ENCODE data around the gene MRGPRX3.
"Not testable (repeated sequence)": the region's sequence is repeated elsewhere in the genome, so short reads cannot be mapped to it uniquely, and the experiment has no call there.

Gene MRGPRX3

DNA sequence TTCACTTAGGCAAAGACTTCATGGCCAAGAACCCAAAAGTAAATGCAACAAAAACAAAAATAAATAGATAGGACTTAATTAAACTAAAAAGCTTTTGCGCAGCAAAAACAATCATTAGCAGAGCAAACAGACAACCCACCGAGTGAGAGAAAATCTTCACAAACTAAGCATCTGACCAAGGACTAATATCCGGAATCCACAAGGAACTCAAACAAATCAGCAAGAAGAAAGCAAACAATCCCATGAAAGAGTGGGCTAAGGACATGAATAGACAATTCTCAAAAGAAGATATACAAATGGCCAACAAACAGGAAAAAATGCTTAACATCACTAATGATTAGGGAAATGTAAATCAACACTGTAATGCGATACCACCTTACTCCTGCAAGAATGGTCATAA is 1.3 kb upstream of the MRGPRX3 start:
- ATAC-seq (replicated peaks); DNase-seq; H3K4me3 Mint-ChIP-seq; H3K9me3 Mint-ChIP-seq; H3K27ac Mint-ChIP-seq; H3K36me3 Mint-ChIP-seq; H3K4me1 Mint-ChIP-seq: not testable (repeated sequence)
- H3K27me3 Mint-ChIP-seq, result peaks cover 40 to 74% of the 10 kb centered on the region in 2 donors

DNA sequence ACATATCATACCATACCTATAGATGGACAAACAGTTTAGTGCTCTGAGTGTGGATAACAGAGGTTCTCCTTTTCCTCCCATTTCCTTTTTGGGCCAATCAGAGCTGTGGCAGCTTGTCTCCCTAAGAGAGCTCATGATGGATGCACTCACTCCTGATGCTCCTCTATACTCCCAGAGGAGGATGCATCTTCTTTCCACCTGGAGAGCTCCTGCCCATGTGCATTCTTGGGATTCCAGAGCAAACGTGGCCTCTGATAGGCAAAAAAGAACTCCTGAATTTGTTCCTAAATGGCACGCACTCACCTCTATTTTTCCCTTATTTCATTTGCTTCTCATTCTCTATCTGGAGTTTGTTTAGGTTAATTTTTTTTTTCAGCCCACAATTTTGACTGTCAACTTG is 2.9 kb downstream of the MRGPRX3 start:
- no peak for ATAC-seq (replicated peaks)
- H3K27me3 Mint-ChIP-seq, result peaks cover 26 to 61% of the 10 kb centered on the region in 2 donors

DNA sequence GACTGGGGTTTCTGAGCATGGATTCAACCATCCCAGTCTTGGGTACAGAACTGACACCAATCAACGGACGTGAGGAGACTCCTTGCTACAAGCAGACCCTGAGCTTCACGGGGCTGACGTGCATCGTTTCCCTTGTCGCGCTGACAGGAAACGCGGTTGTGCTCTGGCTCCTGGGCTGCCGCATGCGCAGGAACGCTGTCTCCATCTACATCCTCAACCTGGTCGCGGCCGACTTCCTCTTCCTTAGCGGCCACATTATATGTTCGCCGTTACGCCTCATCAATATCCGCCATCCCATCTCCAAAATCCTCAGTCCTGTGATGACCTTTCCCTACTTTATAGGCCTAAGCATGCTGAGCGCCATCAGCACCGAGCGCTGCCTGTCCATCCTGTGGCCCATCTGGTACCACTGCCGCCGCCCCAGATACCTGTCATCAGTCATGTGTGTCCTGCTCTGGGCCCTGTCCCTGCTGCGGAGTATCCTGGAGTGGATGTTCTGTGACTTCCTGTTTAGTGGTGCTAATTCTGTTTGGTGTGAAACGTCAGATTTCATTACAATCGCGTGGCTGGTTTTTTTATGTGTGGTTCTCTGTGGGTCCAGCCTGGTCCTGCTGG is 4.9 kb downstream of the MRGPRX3 start:
- Mint-ChIP-seq H3K27ac (no peak overlapping the region), H3K4me3 (no peak overlapping the region)

More for the DNA sequence above, 2.9 kb downstream of the MRGPRX3 start:
- Mint-ChIP-seq H3K4me1 (no peaks in the 10 kb centered on the region), H3K27ac (no peak overlapping the region), H3K36me3 (no peaks in the 10 kb centered on the region), H3K9me3 (peaks cover 0 to 1% of the 10 kb centered on the region in 2 donors), H3K4me3 (no peak overlapping the region)
- DNase-seq, result no peak

DNA sequence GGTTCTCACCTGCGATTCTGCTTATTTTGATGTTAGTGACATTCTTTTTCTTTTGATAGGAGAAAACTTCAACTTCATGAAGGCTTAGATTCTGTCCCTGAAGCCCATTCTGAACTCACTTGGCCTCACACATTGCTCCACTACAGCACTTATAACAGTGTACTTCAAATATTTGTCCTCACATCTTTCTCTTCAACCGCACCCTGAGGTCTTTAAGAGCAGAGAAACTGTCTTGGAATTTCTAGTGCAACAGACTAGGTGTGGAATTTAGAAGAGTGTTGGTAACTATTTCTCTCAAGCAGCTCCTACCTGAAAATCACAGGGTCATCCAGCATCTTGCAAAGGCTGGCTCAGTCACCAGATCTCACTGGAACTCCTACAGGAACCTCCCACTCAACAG is 7.8 kb downstream of the MRGPRX3 start:
- Mint-ChIP-seq H3K27me3 (peaks cover 39 to 60% of the 10 kb centered on the region in 2 donors), H3K27ac (no peak overlapping the region)
- ATAC-seq (replicated peaks), result no peak

More for the DNA sequence above, 4.9 kb downstream of the MRGPRX3 start:
- no peaks in the 10 kb centered on the region for H3K9me3 Mint-ChIP-seq
- peaks cover 29 to 54% of the 10 kb centered on the region in 2 donors for H3K27me3 Mint-ChIP-seq
- ATAC-seq (replicated peaks) (no peak), DNase-seq (no peak)
- no peaks in the 10 kb centered on the region for H3K4me1 Mint-ChIP-seq
- H3K36me3 Mint-ChIP-seq, result no peaks in the 10 kb centered on the region

DNA sequence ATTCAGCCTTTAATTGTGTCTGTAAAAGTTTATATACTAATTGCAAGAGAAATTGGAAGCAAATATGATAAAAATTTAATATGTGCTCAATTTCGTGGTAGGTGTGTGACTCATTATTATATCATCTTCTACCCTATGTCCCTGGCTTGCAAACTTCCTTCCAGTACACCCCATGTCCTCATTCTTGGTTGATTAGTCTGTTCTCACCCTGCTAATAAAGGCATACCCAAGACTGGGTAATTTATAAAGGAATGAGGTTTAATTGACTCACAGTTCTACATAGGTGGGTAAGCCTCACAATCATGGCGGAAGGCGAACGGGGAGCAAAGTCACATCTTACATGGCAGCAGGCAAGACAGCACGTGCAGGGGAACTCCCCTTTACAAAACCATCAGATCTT is 11.9 kb downstream of the MRGPRX3 start:
- peaks cover 45 to 56% of the 10 kb centered on the region in 2 donors for H3K27me3 Mint-ChIP-seq
- no peak overlapping the region for H3K4me3 Mint-ChIP-seq
- H3K36me3 Mint-ChIP-seq, result peaks cover 0 to 2% of the 10 kb centered on the region in 2 donors
- no peak overlapping the region for H3K27ac Mint-ChIP-seq
- ATAC-seq (replicated peaks), result no peak
- peaks cover 0 to 3% of the 10 kb centered on the region in 2 donors for H3K9me3 Mint-ChIP-seq
- DNase-seq, result no peak
- peaks cover 2 to 6% of the 10 kb centered on the region in 2 donors for H3K4me1 Mint-ChIP-seq

More for the DNA sequence above, 7.8 kb downstream of the MRGPRX3 start:
- peaks cover 0 to 2% of the 10 kb centered on the region in 2 donors for H3K36me3 Mint-ChIP-seq
- H3K4me3 Mint-ChIP-seq, result no peak overlapping the region
- no peak for DNase-seq
- no peaks in the 10 kb centered on the region for H3K4me1 Mint-ChIP-seq
- H3K9me3 Mint-ChIP-seq, result no peaks in the 10 kb centered on the region

DNA sequence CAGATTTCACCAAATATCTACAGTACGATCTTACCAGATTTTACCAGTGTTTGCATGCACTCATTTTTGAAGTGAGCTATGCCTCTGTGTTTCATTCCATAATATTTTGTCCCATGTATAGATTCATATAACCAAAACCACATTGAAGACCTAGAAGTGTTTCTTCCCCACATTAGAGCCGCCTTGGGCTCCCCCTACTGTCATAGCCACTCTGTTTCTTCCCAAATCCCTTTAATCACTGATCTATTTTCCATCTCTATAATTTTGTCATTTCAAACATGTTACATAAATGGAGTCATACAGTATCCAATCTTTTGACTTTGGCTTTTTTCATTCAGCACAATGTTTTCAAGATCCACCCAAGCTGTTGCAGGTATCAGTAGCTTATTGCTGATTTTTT is 12.7 kb downstream of the MRGPRX3 start:
- Mint-ChIP-seq H3K9me3 (peaks cover 0 to 3% of the 10 kb centered on the region in 2 donors), H3K36me3 (peaks cover 0 to 2% of the 10 kb centered on the region in 2 donors), H3K4me3 (no peak overlapping the region), H3K27me3 (peaks cover 44 to 56% of the 10 kb centered on the region in 2 donors), H3K27ac (no peak overlapping the region), H3K4me1 (peaks cover 2 to 6% of the 10 kb centered on the region in 2 donors)
- no peak for DNase-seq
- no peak for ATAC-seq (replicated peaks)

DNA sequence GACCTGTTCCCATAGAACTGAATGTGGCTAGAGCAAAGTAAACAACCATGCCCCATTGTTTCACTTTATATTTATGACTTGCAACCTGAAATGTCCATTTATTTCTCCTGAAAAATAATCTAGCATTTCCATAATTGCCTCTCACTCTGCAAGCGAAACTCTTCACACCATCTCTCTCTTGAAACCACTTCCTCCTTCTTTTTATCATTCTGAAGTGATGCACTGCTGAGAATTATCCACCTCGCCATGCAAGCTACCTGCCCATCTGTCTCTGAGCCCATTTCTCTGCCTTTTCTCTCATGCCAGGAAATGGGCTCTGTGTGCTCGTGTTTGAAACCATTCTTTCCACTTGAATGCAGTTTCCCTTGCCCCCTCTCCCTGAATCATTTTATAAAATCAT is 13.5 kb downstream of the MRGPRX3 start:
- no peak overlapping the region for H3K4me3 Mint-ChIP-seq
- peaks cover 45 to 55% of the 10 kb centered on the region in 2 donors for H3K27me3 Mint-ChIP-seq
- H3K9me3 Mint-ChIP-seq, result peaks cover 0 to 3% of the 10 kb centered on the region in 2 donors
- no peak overlapping the region for H3K27ac Mint-ChIP-seq
- peaks cover 0 to 2% of the 10 kb centered on the region in 2 donors for H3K36me3 Mint-ChIP-seq
- H3K4me1 Mint-ChIP-seq, result peaks cover 2 to 6% of the 10 kb centered on the region in 2 donors
- ATAC-seq (replicated peaks) (no peak), DNase-seq (no peak)

DNA sequence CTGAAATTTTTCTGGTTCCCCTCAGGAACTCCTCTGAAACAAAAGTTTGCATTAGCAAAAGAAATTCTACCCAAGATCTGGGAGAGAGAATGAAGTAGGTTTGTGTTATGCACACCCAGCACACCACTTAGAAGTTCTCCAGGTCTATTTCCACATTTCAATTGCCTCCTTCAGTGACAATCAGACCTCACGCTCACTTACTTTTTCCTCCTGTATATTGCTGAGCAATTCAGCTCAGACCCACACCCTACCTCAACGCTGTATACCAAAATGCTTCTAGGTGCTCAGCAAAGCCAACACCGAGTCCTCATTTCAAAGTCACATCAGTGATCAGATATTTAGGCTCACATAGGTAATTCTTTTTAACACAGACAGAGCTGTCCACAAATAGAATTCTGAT is 19.2 kb downstream of the MRGPRX3 start:
- H3K9me3 Mint-ChIP-seq, result peaks cover 0 to 3% of the 10 kb centered on the region in 2 donors
- ATAC-seq (replicated peaks) (no peak), DNase-seq (no peak)
- no peaks in the 10 kb centered on the region for H3K36me3 Mint-ChIP-seq
- no peak overlapping the region for H3K4me3 Mint-ChIP-seq
- H3K4me1 Mint-ChIP-seq, result no peaks in the 10 kb centered on the region
- no peak overlapping the region for H3K27ac Mint-ChIP-seq
- H3K27me3 Mint-ChIP-seq, result peaks cover 24 to 44% of the 10 kb centered on the region in 2 donors

DNA sequence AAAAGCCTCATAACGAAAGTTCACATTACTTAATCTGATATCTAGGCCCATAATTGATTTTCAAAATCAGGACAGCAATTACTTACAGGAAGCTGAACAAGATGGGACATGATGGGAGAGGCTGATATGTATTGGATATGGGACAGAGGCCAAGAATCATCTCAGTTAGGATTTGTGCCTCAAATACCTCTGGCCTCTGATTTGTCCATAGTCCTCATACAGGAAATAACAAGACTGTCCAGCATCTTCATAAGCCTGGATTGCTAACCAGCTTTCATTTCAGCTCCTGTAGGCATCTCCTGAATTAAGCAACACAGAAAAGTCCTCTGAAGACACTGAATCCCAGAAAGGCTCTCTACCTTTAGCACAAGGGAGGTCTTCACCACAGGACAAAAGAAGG is 36.0 kb downstream of the MRGPRX3 start:
- DNase-seq, result no peak
- no peak for ATAC-seq (replicated peaks)
- H3K27ac Mint-ChIP-seq, result no peak overlapping the region
- H3K36me3 Mint-ChIP-seq, result peaks cover 0 to 1% of the 10 kb centered on the region in 2 donors
- peaks cover 1 to 5% of the 10 kb centered on the region in 2 donors for H3K4me1 Mint-ChIP-seq
- peaks cover 27 to 30% of the 10 kb centered on the region in 2 donors for H3K27me3 Mint-ChIP-seq
- H3K9me3 Mint-ChIP-seq, result peaks cover 0 to 4% of the 10 kb centered on the region in 2 donors
- no peak overlapping the region for H3K4me3 Mint-ChIP-seq

DNA sequence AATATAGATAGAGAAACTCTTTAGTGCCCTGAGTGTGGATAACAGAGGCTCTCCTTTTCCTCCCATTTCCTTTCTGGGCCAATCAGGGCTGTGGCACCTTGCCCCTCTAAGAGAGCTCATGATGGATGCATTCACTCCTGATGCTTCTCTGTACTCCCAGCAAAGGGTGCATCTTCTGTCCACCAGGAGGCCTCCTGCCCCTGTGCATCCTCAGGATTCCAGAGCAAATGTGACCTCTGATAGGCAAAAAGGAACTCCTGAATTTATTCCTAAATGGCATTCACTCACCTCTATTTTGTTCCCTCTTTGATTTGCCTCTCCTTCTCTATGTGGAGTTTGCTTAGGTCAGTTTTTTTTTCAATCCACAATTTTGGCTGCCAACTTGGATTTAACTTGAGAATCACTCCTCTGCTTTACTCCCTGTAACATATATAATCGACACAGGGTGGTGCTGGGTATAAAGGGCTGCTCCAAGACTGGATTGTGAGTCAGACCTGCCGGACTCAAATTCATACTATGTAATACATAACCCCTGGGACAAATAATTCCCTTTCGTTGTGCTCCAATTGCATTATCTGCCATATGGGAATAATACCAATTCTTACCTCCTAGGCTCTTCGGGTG is 39.1 kb downstream of the MRGPRX3 start:
- DNase-seq (no peak), ATAC-seq (replicated peaks) (peak in 1 of 2 donors; percentile 36)
- peaks cover 20 to 22% of the 10 kb centered on the region in 2 donors for H3K27me3 Mint-ChIP-seq
- no peak overlapping the region for H3K27ac Mint-ChIP-seq
- H3K36me3 Mint-ChIP-seq, result peaks cover 0 to 3% of the 10 kb centered on the region in 2 donors
- H3K9me3 Mint-ChIP-seq, result peaks cover 0 to 4% of the 10 kb centered on the region in 2 donors
- H3K4me3 Mint-ChIP-seq, result no peak overlapping the region
- peaks cover 0 to 5% of the 10 kb centered on the region in 2 donors for H3K4me1 Mint-ChIP-seq

DNA sequence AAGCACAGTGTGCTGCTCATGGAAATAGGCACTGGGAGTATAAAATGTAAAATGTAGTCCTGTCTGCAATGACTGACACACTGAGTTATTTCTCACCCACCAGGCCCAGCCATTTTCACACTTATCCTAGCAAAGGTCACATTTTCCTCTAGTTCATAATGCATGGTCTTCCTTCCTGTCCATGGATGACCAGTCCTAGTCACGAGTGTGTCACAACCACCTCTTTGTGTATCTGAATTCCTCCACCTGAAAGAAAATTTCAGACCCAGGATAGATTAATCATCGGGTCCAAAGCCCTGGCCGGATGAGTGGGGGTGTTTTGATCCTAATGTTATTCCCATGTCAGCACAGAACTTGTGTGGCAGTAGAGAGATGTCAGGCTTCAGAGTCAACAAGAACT is 40.3 kb downstream of the MRGPRX3 start, which contains the start of gene MRGPRX4:
Gene MRGPRX4 (plus strand): TSS at position 172 of the 400 bp plus-strand sequence. CDS start 420 bp downstream, outside the sequence.
- no peak for ATAC-seq (replicated peaks)
- Mint-ChIP-seq H3K4me3 (peak within 1 kb of the TSS in 1 of 2 donors; percentile 51), H3K4me1 (peaks cover 0 to 5% of the 10 kb centered on the region in 2 donors), H3K9me3 (no peaks in the 10 kb centered on the region), H3K27ac (peak within 1 kb of the TSS; percentile 56), H3K27me3 (peaks cover 12 to 16% of the 10 kb centered on the region in 2 donors), H3K36me3 (peaks cover 0 to 3% of the 10 kb centered on the region in 2 donors)
- no peak for DNase-seq

DNA sequence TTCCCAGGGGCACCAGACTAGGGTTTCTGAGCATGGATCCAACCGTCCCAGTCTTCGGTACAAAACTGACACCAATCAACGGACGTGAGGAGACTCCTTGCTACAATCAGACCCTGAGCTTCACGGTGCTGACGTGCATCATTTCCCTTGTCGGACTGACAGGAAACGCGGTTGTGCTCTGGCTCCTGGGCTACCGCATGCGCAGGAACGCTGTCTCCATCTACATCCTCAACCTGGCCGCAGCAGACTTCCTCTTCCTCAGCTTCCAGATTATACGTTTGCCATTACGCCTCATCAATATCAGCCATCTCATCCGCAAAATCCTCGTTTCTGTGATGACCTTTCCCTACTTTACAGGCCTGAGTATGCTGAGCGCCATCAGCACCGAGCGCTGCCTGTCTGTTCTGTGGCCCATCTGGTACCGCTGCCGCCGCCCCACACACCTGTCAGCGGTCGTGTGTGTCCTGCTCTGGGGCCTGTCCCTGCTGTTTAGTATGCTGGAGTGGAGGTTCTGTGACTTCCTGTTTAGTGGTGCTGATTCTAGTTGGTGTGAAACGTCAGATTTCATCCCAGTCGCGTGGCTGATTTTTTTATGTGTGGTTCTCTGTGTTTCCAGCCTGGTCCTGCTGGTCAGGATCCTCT is 41.0 kb downstream of the MRGPRX3 start:
- H3K36me3 Mint-ChIP-seq, result peaks cover 0 to 3% of the 10 kb centered on the region in 2 donors
- peak; percentile 41 to 67 for ATAC-seq (replicated peaks)
- H3K4me3 Mint-ChIP-seq, result peak overlapping the region in 1 of 2 donors; percentile 51
- peaks cover 18 to 21% of the 10 kb centered on the region in 2 donors for H3K27me3 Mint-ChIP-seq
- no peak for DNase-seq
- H3K27ac Mint-ChIP-seq, result peak overlapping the region; percentile 56
- H3K9me3 Mint-ChIP-seq, result no peaks in the 10 kb centered on the region
- peaks cover 0 to 5% of the 10 kb centered on the region in 2 donors for H3K4me1 Mint-ChIP-seq

All from stimulated activated naive B cell treated with anti-CD40 and anti-IgM and Interleukin-4, amounts not matched to agents 10 μg/mL and 1 μg/mL and 100 μg/mL, for 72 hours (primary cell).